ENCODE results near the gene NFYC. TPM values are rescaled to one million over a fixed set of nuclear protein-coding genes. Genes with fewer than 3 reads are reported as not detected.

Gene NFYC
- total and polyA plus RNA-seq, 7 experiments from 2014 or later, result 36.2 to 88.5 (median 63.4) TPM

GRCh38 chr1:40776236-40777072 is 85.0 kb downstream of the NFYC start:
- no peak overlapping the region for H3K4me3 ChIP-seq (ENCODE audit: low read length)
- Mint-ChIP-seq H3K4me3 (no peak overlapping the region), H3K4me1 (peaks cover 0 to 13% (median 0%) of the 10 kb centered on the region in 7 donors), H3K27ac (peak overlapping the region in 1 of 9 donors; percentile 28), H3K27me3 (peaks cover 0 to under 1% (median under 1%) of the 10 kb centered on the region in 5 donors), H3K9me3 (peaks cover 0 to 9% (median 3%) of the 10 kb centered on the region in 11 donors), H3K36me3 (peaks cover 4 to 25% (median 18%) of the 10 kb centered on the region in 5 donors)
- intact Hi-C loops (cut with micrococcal nuclease), result loop anchor here in 1 of 2 donors (10.0 kb wide), 1 partner anchor 228 kb away; no protein-coding TSS in a partner anchor
- ChIA-PET POLR2A (no interaction called here), CTCF (interaction anchor here (0.6 to 5.4 kb wide), 5 partner anchors 8 to 1376 kb away, joined by 3 to 106 read pairs (median 4); no protein-coding TSS in a partner anchor)
- ATAC-seq, result no peak
- H3K27ac ChIP-seq (ENCODE audit: low read depth, low read length), result no peak overlapping the region
- peaks cover 0 to 11% (median 0%) of the 10 kb centered on the region in 3 experiments for H3K36me3 ChIP-seq (ENCODE audit: control insufficient read depth in 2 of 3, insufficient read depth in 3 of 3, low read length in 3 of 3)
- no peaks in the 10 kb centered on the region for H3K27me3 ChIP-seq (ENCODE audit: control insufficient read depth in 2 of 2, insufficient read depth in 2 of 2, low read length in 2 of 2)
- DNase-seq, result no peak
- no peaks in the 10 kb centered on the region for H3K9me3 ChIP-seq (ENCODE audit: control insufficient read depth in 2 of 3, low read length in 3 of 3)
- no peaks in the 10 kb centered on the region for H3K4me1 ChIP-seq (ENCODE audit: control insufficient read depth in 2 of 2, insufficient read depth in 2 of 2, low read length in 2 of 2)

- POLR2A ChIA-PET, result interaction anchor here (0.6 kb wide), 2 partner anchors 171 to 202 kb away, joined by 3 to 4 read pairs; no protein-coding TSS in a partner anchor
- no peaks in the 10 kb centered on the region for H3K4me1 ChIP-seq (ENCODE audit: control insufficient read depth in 2 of 2, insufficient read depth in 2 of 2, low read length in 2 of 2)
Measured at GRCh38 chr1:40777224-40777970, 85.9 kb downstream of the NFYC start.

GRCh38 chr1:40780678-40781607 is 89.4 kb downstream of the NFYC start:
- Mint-ChIP-seq H3K9me3 (peaks cover 0 to 9% (median 4%) of the 10 kb centered on the region in 11 donors), H3K27ac (peak overlapping the region in 1 of 9 donors; percentile 17), H3K4me3 (peak overlapping the region in 3 of 10 donors; percentile 38 to 54 (median 45)), H3K4me1 (peaks cover 0 to 16% (median 6%) of the 10 kb centered on the region in 7 donors), H3K36me3 (peaks cover 0 to 22% (median 18%) of the 10 kb centered on the region in 5 donors), H3K27me3 (peaks cover 14 to 37% (median 30%) of the 10 kb centered on the region in 5 donors)
- no peak overlapping the region for H3K4me3 ChIP-seq (ENCODE audit: low read length)
- no peaks in the 10 kb centered on the region for H3K9me3 ChIP-seq (ENCODE audit: control insufficient read depth in 2 of 3, low read length in 3 of 3)
- ChIA-PET CTCF (interaction anchor here (0.6 to 1.2 kb wide), 2 partner anchors 10 to 1565 kb away, joined by 3 to 5 read pairs; no protein-coding TSS in a partner anchor), POLR2A (no interaction called here)
- peaks cover 0 to 8% of the 10 kb centered on the region in 2 donors for H3K27me3 ChIP-seq (ENCODE audit: control insufficient read depth in 2 of 2, insufficient read depth in 2 of 2, low read length in 2 of 2)
- H3K27ac ChIP-seq (ENCODE audit: low read depth, low read length), result no peak overlapping the region
- intact Hi-C loops (cut with micrococcal nuclease), result no loop called here
- ATAC-seq (no peak), DNase-seq (no peak)
- H3K36me3 ChIP-seq (ENCODE audit: control insufficient read depth in 2 of 3, insufficient read depth in 3 of 3, low read length in 3 of 3), result no peaks in the 10 kb centered on the region
- H3K4me1 ChIP-seq (ENCODE audit: control insufficient read depth in 2 of 2, insufficient read depth in 2 of 2, low read length in 2 of 2), result peaks cover 0 to 5% of the 10 kb centered on the region in 2 donors

More at GRCh38 chr1:40777224-40777970, 85.9 kb downstream of the NFYC start:
- peaks cover 0 to 9% (median 3%) of the 10 kb centered on the region in 11 donors for H3K9me3 Mint-ChIP-seq
- DNase-seq, result no peak
- Histone ChIP-seq H3K9me3 (ENCODE audit: control insufficient read depth in 2 of 3, low read length in 3 of 3) (no peaks in the 10 kb centered on the region), H3K27me3 (ENCODE audit: control insufficient read depth in 2 of 2, insufficient read depth in 2 of 2, low read length in 2 of 2) (no peaks in the 10 kb centered on the region), H3K27ac (ENCODE audit: low read depth, low read length) (no peak overlapping the region), H3K36me3 (ENCODE audit: control insufficient read depth in 2 of 3, insufficient read depth in 3 of 3, low read length in 3 of 3) (peaks cover 0 to 4% (median 0%) of the 10 kb centered on the region in 3 experiments), H3K4me3 (ENCODE audit: low read length) (no peak overlapping the region)
- H3K36me3 Mint-ChIP-seq, result peaks cover 4 to 24% (median 18%) of the 10 kb centered on the region in 5 donors
- peaks cover 0 to 13% (median 0%) of the 10 kb centered on the region in 7 donors for H3K4me1 Mint-ChIP-seq
- no peak overlapping the region for H3K4me3 Mint-ChIP-seq
- CTCF ChIA-PET, result interaction anchor here (0.7 kb wide), 1 partner anchor 9 kb away, joined by 3 read pairs; no protein-coding TSS in a partner anchor
- no peak for ATAC-seq
- peak overlapping the region in 1 of 9 donors; percentile 28 for H3K27ac Mint-ChIP-seq
- intact Hi-C loops (cut with micrococcal nuclease), result loop anchor here in 1 of 2 donors (10.0 kb wide), 1 partner anchor 227 kb away; no protein-coding TSS in a partner anchor
- peaks cover 3 to 10% (median 8%) of the 10 kb centered on the region in 5 donors for H3K27me3 Mint-ChIP-seq

GRCh38 chr1:40781608-40781971 is 90.1 kb downstream of the NFYC start:
- H3K4me1 ChIP-seq (ENCODE audit: control insufficient read depth in 2 of 2, insufficient read depth in 2 of 2, low read length in 2 of 2), result peaks cover 0 to 5% of the 10 kb centered on the region in 2 donors
- peaks cover 14 to 37% (median 30%) of the 10 kb centered on the region in 5 donors for H3K27me3 Mint-ChIP-seq
- peaks cover 0 to 18% (median 6%) of the 10 kb centered on the region in 7 donors for H3K4me1 Mint-ChIP-seq
- peak overlapping the region in 7 of 10 donors; percentile 16 to 89 (median 41) for H3K4me3 Mint-ChIP-seq
- no peak overlapping the region for H3K27ac Mint-ChIP-seq
- CTCF ChIA-PET, result no interaction called here
- peaks cover 0 to 9% (median 4%) of the 10 kb centered on the region in 11 donors for H3K9me3 Mint-ChIP-seq
- DNase-seq (no peak), ATAC-seq (no peak)
- peaks cover 0 to 8% of the 10 kb centered on the region in 2 donors for H3K27me3 ChIP-seq (ENCODE audit: control insufficient read depth in 2 of 2, insufficient read depth in 2 of 2, low read length in 2 of 2)
- intact Hi-C loops (cut with micrococcal nuclease), result no loop called here
- peaks cover 0 to 18% (median 13%) of the 10 kb centered on the region in 5 donors for H3K36me3 Mint-ChIP-seq
- POLR2A ChIA-PET, result no interaction called here
- no peak overlapping the region for H3K27ac ChIP-seq (ENCODE audit: low read depth, low read length)
- H3K36me3 ChIP-seq (ENCODE audit: control insufficient read depth in 2 of 3, insufficient read depth in 3 of 3, low read length in 3 of 3), result no peaks in the 10 kb centered on the region
- no peak overlapping the region for H3K4me3 ChIP-seq (ENCODE audit: low read length)
- H3K9me3 ChIP-seq (ENCODE audit: control insufficient read depth in 2 of 3, low read length in 3 of 3), result no peaks in the 10 kb centered on the region

GRCh38 chr1:40782371-40782956 is 91.0 kb downstream of the NFYC start:
- H3K27me3 ChIP-seq (ENCODE audit: control insufficient read depth in 2 of 2, insufficient read depth in 2 of 2, low read length in 2 of 2), result peaks cover 0 to 8% of the 10 kb centered on the region in 2 donors
- POLR2A ChIA-PET, result interaction anchor here (0.7 kb wide), 1 partner anchor 8 kb away, joined by 3 read pairs; no protein-coding TSS in a partner anchor
- no peaks in the 10 kb centered on the region for H3K9me3 ChIP-seq (ENCODE audit: control insufficient read depth in 2 of 3, low read length in 3 of 3)
- H3K27ac ChIP-seq (ENCODE audit: low read depth, low read length), result no peak overlapping the region
- peaks cover 0 to 19% (median 6%) of the 10 kb centered on the region in 7 donors for H3K4me1 Mint-ChIP-seq
- no peak for ATAC-seq
- peaks cover 14 to 37% (median 30%) of the 10 kb centered on the region in 5 donors for H3K27me3 Mint-ChIP-seq
- CTCF ChIA-PET, result interaction anchor here (0.6 kb wide), 1 partner anchor 10 kb away, joined by 5 read pairs; no protein-coding TSS in a partner anchor
- H3K36me3 ChIP-seq (ENCODE audit: control insufficient read depth in 2 of 3, insufficient read depth in 3 of 3, low read length in 3 of 3), result no peaks in the 10 kb centered on the region
- intact Hi-C loops (cut with micrococcal nuclease), result no loop called here
- H3K9me3 Mint-ChIP-seq, result peaks cover 0 to 2% (median 0%) of the 10 kb centered on the region in 11 donors
- H3K4me3 ChIP-seq (ENCODE audit: low read length), result no peak overlapping the region
- H3K36me3 Mint-ChIP-seq, result peaks cover 0 to 11% (median 4%) of the 10 kb centered on the region in 5 donors
- no peak for DNase-seq
- H3K4me3 Mint-ChIP-seq, result peak overlapping the region in 8 of 10 donors; percentile 36 to 89 (median 80)
- peaks cover 0 to 5% of the 10 kb centered on the region in 2 donors for H3K4me1 ChIP-seq (ENCODE audit: control insufficient read depth in 2 of 2, insufficient read depth in 2 of 2, low read length in 2 of 2)
- H3K27ac Mint-ChIP-seq, result no peak overlapping the region
